B cell (primary cell): ENCODE data around the gene DRICH1. TPM values are rescaled to one million over a fixed set of nuclear protein-coding genes. Genes with fewer than 3 reads are reported as not detected.

Experiments
- ATAC-seq: fragments of 200-7000 bp; cut with Tn5 transposase; one replicate; pipeline ENCODE4 v1.10.0; 2021; ENCODE audit warnings: low read depth, mild to moderate bottlenecking, moderate number of reproducible peaks, moderate library complexity
- CTCF ChIA-PET: fragments of 350-600 bp; sonication (Branson Sonifier 250); formaldehyde crosslinking; loops from one replicate; lab custom pipeline; 2021; ENCODE audit warnings: antibody characterized with exemption, inconsistent platforms; lab: Charles Lee
- POLR2A ChIA-PET: fragments of 350-600 bp; sonication (Branson Sonifier 250); formaldehyde crosslinking; loops from one replicate; lab custom pipeline; 2021; ENCODE audit warnings: antibody characterized with exemption; lab: Charles Lee
- DNase-seq: peaks from one replicate; pipeline ENCODE4 v3.0.0; 2013
- H2AFZ ChIP-seq: 2 replicates; pipeline ENCODE4 v1.6.1; 2012; ENCODE audit warnings: mild to moderate bottlenecking, low read depth, low read length; ENCODE audit not compliant: insufficient read depth, poor library complexity, severe bottlenecking
- H3K27ac ChIP-seq, 2 donors: 1 replicate in 1 of 2; 2 replicates in 1 of 2; pipeline ENCODE4 v1.5.1; 2012 to 2013; ENCODE audit warnings: low read length in 2 of 2, mild to moderate bottlenecking in 2 of 2, moderate library complexity in 1 of 2
- H3K27me3 ChIP-seq, 4 experiments: fragments of 200-600 bp in 1 of 4; sonication (generic) in 1 of 4; replicated peaks in 1 of 4; 1 replicate in 2 of 4; 2 replicates in 2 of 4; pipeline versions ENCODE4 v1.6.1 to v1.7.0; 2013 to 2016; ENCODE audit warnings: low read length in 3 of 4, mild to moderate bottlenecking in 2 of 4, mixed read lengths in 1 of 4, moderate library complexity in 1 of 4; ENCODE audit not compliant: insufficient read depth in 4 of 4, control insufficient read depth in 3 of 4; ENCODE audit errors: control extremely low read depth in 1 of 4
- H3K36me3 ChIP-seq, 2 experiments: replicated peaks in 1 of 2; 1 replicate in 1 of 2; 2 replicates in 1 of 2; pipeline versions ENCODE4 v1.6.1 to v1.7.1; 2013; ENCODE audit warnings: low read length in 1 of 2; ENCODE audit not compliant: insufficient read depth in 2 of 2, control insufficient read depth in 1 of 2; ENCODE audit errors: control extremely low read depth in 1 of 2, extremely low read depth in 1 of 2
- H3K4me1 ChIP-seq, 2 donors: fragments of 200-600 bp in 1 of 2; sonication (generic) in 1 of 2; 1 replicate in 1 of 2; 2 replicates in 1 of 2; pipeline versions ENCODE4 v1.5.1 to v1.6.1; 2013 to 2017; ENCODE audit warnings: low read length in 2 of 2; ENCODE audit not compliant: control insufficient read depth in 2 of 2, insufficient read depth in 2 of 2
- H3K4me2 ChIP-seq: replicated peaks from 2 replicates; pipeline ENCODE3; 2012; ENCODE audit warnings: mild to moderate bottlenecking, low read depth, low read length; ENCODE audit not compliant: poor library complexity, severe bottlenecking
- H3K4me3 ChIP-seq, 5 experiments: fragments of 200-600 bp in 1 of 5; sonication (generic) in 1 of 5; 1 replicate in 3 of 5; 2 replicates in 2 of 5; pipeline versions ENCODE4 v1.5.1 to v1.7.0; 2011 to 2016; ENCODE audit warnings: low read length in 4 of 5, mild to moderate bottlenecking in 4 of 5, low read depth in 2 of 5, control low read depth in 1 of 5, moderate library complexity in 1 of 5; ENCODE audit not compliant: insufficient read depth in 1 of 5; ENCODE audit errors: control extremely low read depth in 1 of 5, extremely low read depth in 1 of 5
- H3K79me2 ChIP-seq: fragments of 200-600 bp; sonication (generic); one replicate; pipeline ENCODE4 v1.6.0; 2016; ENCODE audit warnings: low read length; ENCODE audit not compliant: control insufficient read depth, insufficient read depth
- H3K9ac ChIP-seq: fragments of 200-600 bp; sonication (generic); 2 replicates; pipeline ENCODE4 v1.6.1; 2017; ENCODE audit warnings: mild to moderate bottlenecking, low read length, moderate library complexity
- H3K9me3 ChIP-seq, 3 donors: one replicate each; pipeline versions ENCODE4 v1.6.1 to v1.7.1; 2013; ENCODE audit warnings: low read length in 2 of 3; ENCODE audit not compliant: control insufficient read depth in 2 of 3, insufficient read depth in 1 of 3; ENCODE audit errors: control extremely low read depth in 1 of 3
- H4K20me1 ChIP-seq: 2 replicates; pipeline ENCODE4 v1.6.0; 2012; ENCODE audit warnings: mild to moderate bottlenecking, low read length; ENCODE audit not compliant: insufficient read depth, control insufficient read depth, poor library complexity, severe bottlenecking
- H3K27ac Mint-ChIP-seq: one replicate; pipeline ENCODE4 v1.8.0; 2021; ENCODE audit warnings: mixed read lengths
- H3K27me3 Mint-ChIP-seq: one replicate; pipeline ENCODE4 v1.8.0; 2021; ENCODE audit warnings: mixed read lengths
- H3K4me1 Mint-ChIP-seq: one replicate; pipeline ENCODE4 v1.8.0; 2021; ENCODE audit warnings: mixed read lengths
- H3K4me3 Mint-ChIP-seq: one replicate; pipeline ENCODE4 v1.8.0; 2021; ENCODE audit warnings: mixed read lengths
- H3K9me3 Mint-ChIP-seq: one replicate; pipeline ENCODE4 v1.8.0; 2022; ENCODE audit warnings: mixed read lengths; ENCODE audit not compliant: insufficient read depth
- CTCF ChIP-seq: fragments of 200-600 bp; IDR thresholded peaks from one replicate; pipeline ENCODE4 v1.8.0; 2022; ENCODE audit warnings: antibody characterized with exemption, mild to moderate bottlenecking
- EZH2 ChIP-seq: IDR thresholded peaks from 2 replicates; pipeline ENCODE4 v1.6.1; 2012; ENCODE audit warnings: borderline replicate concordance, low read depth, mild to moderate bottlenecking, moderate library complexity, low read length; ENCODE audit not compliant: insufficient read depth, poor library complexity, severe bottlenecking
- WGBS: methylation state at CpG from one replicate; pipeline ENCODE4 v1.1.5; 2013; ENCODE audit warnings: missing lambda C conversion rate; ENCODE audit not compliant: insufficient coverage; 5-methylcytosine and 5-hydroxymethylcytosine counted together
- intact Hi-C: fragments of 100-400 bp; cut with micrococcal nuclease; formaldehyde crosslinking; loops from one replicate; pipeline ENCODE4 v1.10.0; 2022
- polyA plus RNA-seq: library from polyadenylated mRNA; depleted of rRNA; stranded (reverse); fragments of >200 nt; gene quantifications from 2 replicates; pipeline ENCODE4 v1.2.3, GENCODE V29; 2012
- total RNA-seq, 2 donors: library from RNA; stranded (reverse); fragments of 120-200 nt in 1 of 2; gene quantifications; 1 replicate in 1 of 2; 2 replicates in 1 of 2; pipeline versions ENCODE4 v1.2.3 to v1.2.4, GENCODE V29; 2013 to 2022

Gene DRICH1
- total and polyA plus RNA-seq, 2 donors (not counting 1 experiment from before 2014, with no cell fraction given) = 0.37 to 1.5 TPM

- H3K27me3 ChIP-seq = peaks cover 0 to 36% (median 13%) of the 10 kb centered on the region in 4 experiments
- peak overlapping the region; percentile 87 for H3K4me2 ChIP-seq
- no peak for TF ChIP-seq EZH2
- no peak for TF ChIP-seq CTCF
- H4K20me1 ChIP-seq = no peaks in the 10 kb centered on the region
- H3K4me3 ChIP-seq = peak overlapping the region in 4 of 5 experiments; percentile 40 to 65 (median 56)
- H3K79me2 ChIP-seq = no peaks in the 10 kb centered on the region
- Mint-ChIP-seq H3K4me3 (peak overlapping the region; percentile 70), H3K27ac (no peak overlapping the region), H3K9me3 (no peaks in the 10 kb centered on the region), H3K4me1 (peaks cover 7% of the 10 kb centered on the region), H3K27me3 (peaks cover 34% of the 10 kb centered on the region)
- H3K9me3 ChIP-seq = peaks cover 0 to 11% (median 0%) of the 10 kb centered on the region in 3 donors
- H3K9ac ChIP-seq = peak overlapping the region; percentile 66
- 83% methylated on average over 25 of the region's 37 CpGs for WGBS
- ATAC-seq = no peak
- no peak for DNase-seq
- ChIA-PET POLR2A (interaction anchor here (0.7 kb wide), 1 partner anchor 16 kb away, joined by 3 read pairs; no protein-coding TSS in a partner anchor), CTCF (interaction anchor here (0.5 kb wide), 1 partner anchor 663 kb away, joined by 4 read pairs; no protein-coding TSS in a partner anchor)
- no peak overlapping the region for H3K27ac ChIP-seq
- intact Hi-C loops = no loop called here
- H3K4me1 ChIP-seq = peaks cover 8 to 10% of the 10 kb centered on the region in 2 donors
- peak overlapping the region; percentile 71 for H2AFZ ChIP-seq
- H3K36me3 ChIP-seq = no peaks in the 10 kb centered on the region
Observed at GRCh38 chr22:23566705-23567475, 65.2 kb downstream of the DRICH1 start.
